ENCODE data around the gene SERBP1.

The SERBP1 gene

GRCh38 chr1:67368046-67368514, 62.1 kb downstream of the SERBP1 start:
- Histone ChIP-seq H3K4me3 (ENCODE audit: low read depth, low read length) (no peak overlapping the region), H3K9me3 (ENCODE audit: control insufficient read depth, insufficient read depth, low read depth, low read length) (no peaks in the 10 kb centered on the region), H3K36me3 (ENCODE audit: control insufficient read depth in 2 of 2, insufficient read depth in 1 of 2, low read length in 2 of 2) (no peaks in the 10 kb centered on the region), H3K4me1 (ENCODE audit: control insufficient read depth, insufficient read depth, low read length) (peaks cover 4% of the 10 kb centered on the region; the same call in 1 of the 2 replicates), H3K27ac (ENCODE audit: extremely low read depth, low read depth, low read length) (no peak overlapping the region)
- POLR2A ChIA-PET = no interaction called here
- CTCF ChIA-PET = interaction anchor here (0.6 to 1.8 kb wide), 3 partner anchors 9 to 735 kb away, joined by 3 to 7 read pairs (median 3); no protein-coding TSS in a partner anchor
- no peak for TF ChIP-seq ZNF518A (tag by site-specific recombination; conservative IDR thresholded peaks at IDR 0.05; ENCODE audit: low read depth)
- 0 out of 2 replicates have a peak, but pooled peaks have one; percentile 36 for TF ChIP-seq SCRT2 (tag by site-specific recombination; IDR thresholded peaks at IDR 0.05)

GRCh38 chr1:67367370-67368045, 62.7 kb downstream of the SERBP1 start:
- ChIA-PET CTCF (interaction anchor here (0.6 to 1.8 kb wide), 4 partner anchors 10 to 734 kb away, joined by 3 to 7 read pairs (median 3); no protein-coding TSS in a partner anchor), POLR2A (no interaction called here)
- Histone ChIP-seq H3K9me3 (ENCODE audit: control insufficient read depth, insufficient read depth, low read depth, low read length) (no peaks in the 10 kb centered on the region), H3K4me1 (ENCODE audit: control insufficient read depth, insufficient read depth, low read length) (peaks cover 4% of the 10 kb centered on the region; the same call in 1 of the 2 replicates), H3K4me3 (ENCODE audit: low read depth, low read length) (no peak overlapping the region), H3K36me3 (ENCODE audit: control insufficient read depth in 2 of 2, insufficient read depth in 1 of 2, low read length in 2 of 2) (no peaks in the 10 kb centered on the region), H3K27ac (ENCODE audit: extremely low read depth, low read depth, low read length) (no peak overlapping the region)
- TF ChIP-seq ZNF623 (tag by site-specific recombination; IDR thresholded peaks at IDR 0.05) = no peak
- peak; percentile 38; the same call in 1 of the 2 replicates for TF ChIP-seq GLIS1 (tag by site-specific recombination; IDR thresholded peaks at IDR 0.05)
- TF ChIP-seq HIC1 (tag by site-specific recombination; IDR thresholded peaks at IDR 0.05) = no peak
- no peak for TF ChIP-seq ZBTB1 (tag by site-specific recombination; IDR thresholded peaks at IDR 0.05)
- TF ChIP-seq ZIC2 (tag by site-specific recombination; IDR thresholded peaks at IDR 0.05) = no peak
- no peak for TF ChIP-seq SALL2 (tag by site-specific recombination; IDR thresholded peaks at IDR 0.05; ENCODE audit: borderline replicate concordance)
- TF ChIP-seq ZNF398 (tag by site-specific recombination; IDR thresholded peaks at IDR 0.05) = no peak
- peak; percentile 32; the same call in 1 of the 2 replicates for TF ChIP-seq GLIS2 (tag by site-specific recombination; IDR thresholded peaks at IDR 0.05)
- TF ChIP-seq ZSCAN4 (tag by site-specific recombination; IDR thresholded peaks at IDR 0.05) = no peak
- no peak for TF ChIP-seq ZNF785 (tag by site-specific recombination; IDR thresholded peaks at IDR 0.05)
- TF ChIP-seq ZNF600 (tag by site-specific recombination; IDR thresholded peaks at IDR 0.05) = peak; percentile 91
- TF ChIP-seq OSR2 (tag by site-specific recombination; IDR thresholded peaks at IDR 0.05) = no peak
- peak; percentile 37; the same call in 1 of the 2 replicates for TF ChIP-seq MZF1 (tag by site-specific recombination; IDR thresholded peaks at IDR 0.05; ENCODE audit: borderline replicate concordance)
- TF ChIP-seq TRIM28 (IDR thresholded peaks at IDR 0.05; ENCODE audit: borderline replicate concordance, low read length) = no peak
- no peak for TF ChIP-seq ZNF214 (tag by site-specific recombination; IDR thresholded peaks at IDR 0.05; ENCODE audit: borderline replicate concordance)
- TF ChIP-seq ZNF501 (tag by site-specific recombination; IDR thresholded peaks at IDR 0.05) = no peak; the same call in 1 of the 2 replicates
